Measurements from ENCODE around the gene LRBA. TPM values are rescaled to one million over a fixed set of nuclear protein-coding genes. Genes with fewer than 3 reads are reported as not detected.

Gene LRBA
- total RNA-seq, 6 experiments from 2014 or later: 13.6 to 17.6 (median 15.0) TPM

GRCh38 chr4:150315175-150315574 is 699.9 kb downstream of the LRBA start:
- Mint-ChIP-seq H3K27me3 (ENCODE audit: insufficient read depth) (no peaks in the 10 kb centered on the region), H3K36me3 (ENCODE audit: low read depth) (no peaks in the 10 kb centered on the region), H3K4me1 (ENCODE audit: low read depth) (peaks cover 49% of the 10 kb centered on the region), H3K27ac (peak overlapping the region; percentile 1; the same call in 1 of the 2 replicates), H3K4me3 (no peak overlapping the region), H3K9me3 (no peaks in the 10 kb centered on the region)
- DNase-seq: no peak
- TF ChIP-seq, protein P1, sequence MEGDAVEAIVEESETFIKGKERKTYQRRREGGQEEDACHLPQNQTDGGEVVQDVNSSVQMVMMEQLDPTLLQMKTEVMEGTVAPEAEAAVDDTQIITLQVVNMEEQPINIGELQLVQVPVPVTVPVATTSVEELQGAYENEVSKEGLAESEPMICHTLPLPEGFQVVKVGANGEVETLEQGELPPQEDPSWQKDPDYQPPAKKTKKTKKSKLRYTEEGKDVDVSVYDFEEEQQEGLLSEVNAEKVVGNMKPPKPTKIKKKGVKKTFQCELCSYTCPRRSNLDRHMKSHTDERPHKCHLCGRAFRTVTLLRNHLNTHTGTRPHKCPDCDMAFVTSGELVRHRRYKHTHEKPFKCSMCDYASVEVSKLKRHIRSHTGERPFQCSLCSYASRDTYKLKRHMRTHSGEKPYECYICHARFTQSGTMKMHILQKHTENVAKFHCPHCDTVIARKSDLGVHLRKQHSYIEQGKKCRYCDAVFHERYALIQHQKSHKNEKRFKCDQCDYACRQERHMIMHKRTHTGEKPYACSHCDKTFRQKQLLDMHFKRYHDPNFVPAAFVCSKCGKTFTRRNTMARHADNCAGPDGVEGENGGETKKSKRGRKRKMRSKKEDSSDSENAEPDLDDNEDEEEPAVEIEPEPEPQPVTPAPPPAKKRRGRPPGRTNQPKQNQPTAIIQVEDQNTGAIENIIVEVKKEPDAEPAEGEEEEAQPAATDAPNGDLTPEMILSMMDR (IDR thresholded peaks at IDR 0.05): no peak

GRCh38 chr4:150314031-150314430 is 701.1 kb downstream of the LRBA start:
- Mint-ChIP-seq H3K4me1 (ENCODE audit: low read depth) (peaks cover 60% of the 10 kb centered on the region), H3K27ac (no peak overlapping the region), H3K9me3 (no peaks in the 10 kb centered on the region), H3K36me3 (ENCODE audit: low read depth) (no peaks in the 10 kb centered on the region), H3K27me3 (ENCODE audit: insufficient read depth) (no peaks in the 10 kb centered on the region), H3K4me3 (no peak overlapping the region)
- no peak for DNase-seq
- TF ChIP-seq, protein P1 (IDR thresholded peaks at IDR 0.05): no peak

DNA sequence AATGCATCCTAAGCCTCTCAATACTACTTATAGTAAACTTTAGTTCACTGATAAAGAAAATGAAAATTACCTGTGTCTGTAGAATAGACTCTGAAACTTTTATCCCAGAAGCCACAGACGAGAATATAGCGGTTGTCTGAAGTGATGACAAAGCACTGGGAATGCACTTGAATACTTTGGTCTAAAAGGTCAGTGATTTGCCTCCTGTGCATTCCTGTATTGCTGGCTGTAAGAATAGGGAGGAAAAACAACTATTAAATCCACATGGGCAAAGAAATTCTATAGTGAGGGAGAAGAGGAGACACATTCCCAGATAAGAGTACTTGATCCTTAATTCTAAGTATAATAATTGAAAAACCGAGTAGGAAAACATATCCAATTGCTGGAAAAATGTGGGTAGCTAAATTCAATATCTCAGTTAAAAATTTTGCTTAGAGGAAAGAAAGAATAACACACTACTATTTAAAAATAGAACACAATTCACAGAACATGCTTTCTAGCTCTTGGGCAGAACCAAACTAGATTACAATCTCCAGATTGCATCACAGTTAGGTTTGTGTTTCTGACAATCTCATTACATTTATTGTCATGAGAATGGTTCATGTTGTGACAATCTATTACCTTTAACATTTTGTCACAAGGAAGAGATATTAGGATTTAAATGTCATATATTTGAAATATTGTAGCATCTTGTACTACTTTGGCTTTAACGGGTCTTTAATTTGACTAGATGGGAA is 704.8 kb downstream of the LRBA start:
- H3K36me3 Mint-ChIP-seq (ENCODE audit: low read depth): no peaks in the 10 kb centered on the region
- TF ChIP-seq, protein P1 (IDR thresholded peaks at IDR 0.05): no peak
- no peaks in the 10 kb centered on the region for H3K27me3 Mint-ChIP-seq (ENCODE audit: insufficient read depth)
- H3K27ac Mint-ChIP-seq: peak overlapping the region; percentile 79
- DNase-seq: peak; percentile 67
- peak overlapping the region; percentile 71 for H3K4me3 Mint-ChIP-seq
- H3K9me3 Mint-ChIP-seq: no peaks in the 10 kb centered on the region
- H3K4me1 Mint-ChIP-seq (ENCODE audit: low read depth): peaks cover 75% of the 10 kb centered on the region

DNA sequence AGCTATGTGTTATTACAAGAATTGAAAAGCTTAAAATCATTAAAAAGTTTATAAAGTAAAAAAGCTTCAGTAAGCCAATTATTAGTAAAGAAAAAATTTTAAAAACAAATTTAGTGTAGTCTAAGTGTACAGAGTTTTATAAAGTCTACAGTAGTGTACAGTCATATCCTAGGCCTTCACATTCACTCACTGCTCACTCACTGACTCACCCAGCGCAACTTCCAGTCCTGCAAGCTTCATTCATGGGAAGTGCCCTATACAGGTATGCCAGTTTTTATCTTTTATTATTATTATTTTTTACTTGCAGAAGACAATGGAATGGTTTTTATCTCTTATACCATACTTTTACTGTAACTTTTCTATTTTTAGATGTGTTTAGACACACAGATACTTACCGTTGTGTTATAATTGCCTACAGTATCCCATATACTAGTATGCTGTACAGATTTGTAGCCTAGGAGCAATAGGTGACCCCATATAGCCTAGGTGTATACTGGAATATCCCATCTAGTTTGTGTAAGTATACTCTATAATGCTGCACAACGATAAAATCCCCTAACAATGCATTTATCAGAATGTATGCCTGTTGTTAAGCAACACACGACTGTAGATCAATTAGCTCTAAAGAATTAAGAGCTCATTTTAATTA is 706.1 kb downstream of the LRBA start:
- Mint-ChIP-seq H3K27ac (no peak overlapping the region), H3K4me1 (ENCODE audit: low read depth) (peaks cover 77% of the 10 kb centered on the region), H3K9me3 (no peaks in the 10 kb centered on the region), H3K27me3 (ENCODE audit: insufficient read depth) (no peaks in the 10 kb centered on the region), H3K36me3 (ENCODE audit: low read depth) (no peaks in the 10 kb centered on the region), H3K4me3 (no peak overlapping the region)
- TF ChIP-seq, protein P1 (IDR thresholded peaks at IDR 0.05): no peak
- peak; percentile 66 for DNase-seq

GRCh38 chr4:150306719-150307118 is 708.4 kb downstream of the LRBA start:
- TF ChIP-seq, protein P1 (IDR thresholded peaks at IDR 0.05): no peak
- DNase-seq: no peak
- Mint-ChIP-seq H3K9me3 (no peaks in the 10 kb centered on the region), H3K36me3 (ENCODE audit: low read depth) (peaks cover 6% of the 10 kb centered on the region), H3K27me3 (ENCODE audit: insufficient read depth) (no peaks in the 10 kb centered on the region), H3K4me3 (no peak overlapping the region; the same call in 1 of the 2 replicates), H3K4me1 (ENCODE audit: low read depth) (peaks cover 86% of the 10 kb centered on the region), H3K27ac (no peak overlapping the region; the same call in 1 of the 2 replicates)

All from HFFc6 (cell line).